Erythroblast (primary cell): Measurements from ENCODE around the gene STRIP1.
"Not testable (repeated sequence)": the region's sequence is repeated elsewhere in the genome, so short reads cannot be mapped to it uniquely, and the experiment has no call there.

ENCODE experiments used
- GATA1 ChIP-seq: IDR thresholded peaks from 2 replicates; pipeline ENCODE4 v1.6.1; 2011; ENCODE audit warnings: low read depth, mild to moderate bottlenecking, control low read depth, low read length, moderate library complexity
- POLR2A ChIP-seq: IDR thresholded peaks from 2 replicates; pipeline ENCODE4 v1.6.1; 2011; ENCODE audit warnings: mild to moderate bottlenecking, low read length

DNA sequence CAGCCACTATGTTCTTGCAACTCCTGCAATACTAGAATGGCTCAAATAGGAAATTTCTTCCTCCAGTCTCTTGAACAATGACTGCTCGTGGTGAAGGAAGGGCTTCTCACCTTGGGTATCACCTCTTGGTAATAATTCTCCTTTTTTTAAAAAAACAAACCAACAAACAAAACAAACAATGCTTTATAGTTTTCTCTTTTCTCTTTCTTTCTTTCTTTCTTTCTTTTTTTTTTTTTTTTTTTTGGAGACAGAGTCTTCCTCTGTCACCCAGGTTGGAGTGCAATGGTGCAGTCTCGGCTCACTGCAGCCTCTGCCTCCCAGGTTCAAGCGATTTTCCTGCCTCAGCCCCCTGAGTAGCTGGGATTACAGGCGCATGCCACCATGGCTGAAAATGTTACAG, 3.7 kb upstream of the STRIP1 start:
- TF ChIP-seq POLR2A, GATA1: not testable (repeated sequence)
